SH-SY5Y (cell line): ENCODE data around the gene SHQ1.

ENCODE experiments used
- GATA2 ChIP-seq: IDR thresholded peaks from 2 replicates; pipeline ENCODE4 v1.6.1; 2011; ENCODE audit warnings: mild to moderate bottlenecking, low read depth, low read length
- GATA3 ChIP-seq: IDR thresholded peaks from 2 replicates; pipeline ENCODE4 v1.6.1; 2011; ENCODE audit warnings: low read depth, mild to moderate bottlenecking, low read length, moderate library complexity

DNA sequence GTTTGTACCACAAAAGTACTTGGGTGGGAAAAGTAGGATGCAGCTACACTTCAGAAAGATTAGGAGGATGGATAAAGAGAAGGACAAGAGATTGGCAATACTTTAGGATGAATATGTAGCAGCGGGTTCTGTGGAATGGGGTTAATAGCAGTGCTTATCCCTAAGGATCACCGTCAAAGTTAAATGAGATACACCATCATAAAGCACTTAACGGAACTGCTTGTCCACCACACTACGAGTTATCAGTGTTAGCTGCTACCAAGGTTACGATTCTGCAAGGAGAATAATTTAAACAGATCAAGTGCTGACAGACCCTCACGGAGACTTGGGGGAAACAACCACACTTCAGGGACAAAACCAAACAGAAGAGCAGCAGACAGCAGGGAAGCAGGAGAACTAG, 963 bp downstream of the SHQ1 start:
- TF ChIP-seq GATA3, result no peak
- TF ChIP-seq GATA2, result no peak
